GM12891 (cell line): ENCODE measurements around the gene BTD.

ENCODE experiments used
- POLR2A ChIP-seq: IDR thresholded peaks from 2 replicates; pipeline ENCODE4 v1.6.1; 2011; ENCODE audit warnings: low read depth, low read length, control low read depth
- POLR2AphosphoS5 ChIP-seq: IDR thresholded peaks from 2 replicates; pipeline ENCODE4 v1.6.1; 2011; ENCODE audit warnings: low read depth, low read length, control low read depth
- TAF1 ChIP-seq: IDR thresholded peaks from 2 replicates; pipeline ENCODE4 v1.6.1; 2011; ENCODE audit warnings: low read depth, low read length, control low read depth

DNA sequence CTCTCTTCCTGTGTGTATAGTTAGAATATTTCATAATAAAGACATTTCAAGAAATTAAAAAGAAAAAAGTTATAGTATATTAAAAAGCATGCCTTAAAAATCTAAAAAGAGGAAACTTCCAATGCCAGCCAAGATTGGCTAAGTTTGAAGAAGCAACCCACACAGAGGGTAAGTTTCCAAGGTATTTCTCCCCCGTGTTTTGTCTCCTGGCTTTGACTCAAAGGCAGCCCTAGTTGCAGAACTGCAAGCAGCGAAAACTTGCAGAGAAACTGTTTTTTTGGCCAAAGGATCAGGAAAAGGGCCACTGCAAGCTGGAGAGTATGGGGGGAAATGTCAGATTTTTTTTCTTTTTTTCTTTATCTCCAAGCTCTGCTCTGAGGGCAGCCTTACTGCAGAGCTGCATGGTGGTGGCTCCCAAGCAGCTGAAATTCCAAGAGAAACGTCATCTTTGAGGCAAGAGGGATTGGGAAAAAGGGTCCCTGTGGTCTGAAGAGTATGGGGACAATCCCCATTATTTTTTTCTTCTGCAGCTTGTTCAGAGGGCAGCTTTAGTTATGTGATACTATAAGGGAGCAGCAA lies 23.2 kb upstream of the BTD start:
- TF ChIP-seq POLR2A (no peak), TAF1 (no peak), POLR2AphosphoS5 (no peak)
